HG02571 (cell line): ENCODE data around the gene CRBN.
A peak's percentile ranks its signal among the peaks of the same experiment; 100 is the strongest.

Source experiments
- ATAC-seq: cut with Tn5 transposase; IDR thresholded peaks from one replicate; pipeline ENCODE4 v1.9.1; 2021; ENCODE audit warnings: mild to moderate bottlenecking, moderate library complexity; ENCODE audit not compliant: unreplicated experiment

The CRBN gene

DNA sequence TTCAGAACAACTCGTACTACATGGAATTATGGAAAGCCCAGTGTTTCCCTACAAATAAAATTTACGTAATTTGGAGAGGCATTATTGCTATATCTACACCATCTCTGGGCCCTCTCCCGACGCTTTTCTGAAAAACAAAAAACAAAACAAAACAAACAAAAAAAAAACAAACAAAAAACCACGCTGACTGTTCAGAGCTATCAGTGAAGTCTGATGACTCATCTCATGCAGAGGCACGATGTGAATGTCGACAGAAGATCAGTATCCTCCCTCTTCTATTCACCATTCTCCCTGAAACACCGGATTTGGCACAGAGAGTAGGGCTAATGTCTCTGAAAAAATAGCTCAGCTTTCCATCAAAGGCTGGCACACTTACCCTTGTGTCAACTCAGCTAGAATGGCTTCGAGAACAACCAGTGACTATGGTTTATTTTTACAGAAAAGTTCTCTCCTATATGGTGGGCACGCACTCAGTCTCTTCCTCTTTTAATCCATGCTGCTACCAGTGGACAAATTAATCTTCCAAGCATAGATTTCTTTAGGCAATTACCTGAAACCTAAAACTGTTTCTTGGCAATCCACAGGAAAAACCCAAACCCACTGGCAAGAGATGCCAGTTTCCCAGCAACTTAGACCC lies 1.5 kb downstream of the CRBN start:
- ATAC-seq: no peak

DNA sequence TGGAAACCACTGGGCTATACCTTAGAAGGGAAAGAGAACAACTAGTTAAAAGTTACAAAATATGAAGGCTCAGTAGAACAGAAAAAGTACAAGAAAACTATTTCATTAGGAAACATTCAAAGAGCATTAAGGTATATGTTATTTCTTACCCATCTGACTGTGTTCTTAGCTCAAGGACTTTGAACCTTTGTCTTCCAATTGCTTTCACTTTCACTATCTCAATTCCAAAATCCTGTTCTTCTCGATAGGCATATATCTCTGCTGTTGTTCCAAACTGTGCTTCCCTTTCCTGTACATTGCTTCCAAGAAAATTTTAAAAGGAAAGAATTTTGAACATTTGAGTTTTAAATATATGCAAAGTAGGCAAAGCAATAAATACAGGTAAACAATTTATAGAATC lies 6.9 kb downstream of the CRBN start:
- no peak for ATAC-seq

DNA sequence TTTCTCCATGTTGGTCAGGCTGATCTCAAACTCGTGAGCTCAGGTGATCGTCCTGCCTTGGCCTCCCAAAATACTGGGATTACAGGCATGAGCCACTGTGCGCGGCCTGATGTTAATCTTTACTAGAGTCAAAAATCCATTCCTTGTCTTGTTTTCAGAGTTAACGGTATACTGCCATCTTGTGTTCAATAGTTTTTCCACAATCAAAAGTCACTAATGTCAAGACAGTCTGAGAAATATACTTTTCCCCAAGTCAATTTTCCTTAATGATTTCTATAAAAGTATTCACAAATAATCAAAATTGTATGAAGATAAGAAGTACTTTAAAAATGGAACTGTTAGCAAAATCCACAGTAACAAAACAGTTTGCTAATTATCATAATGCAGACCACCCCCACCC lies 8.5 kb downstream of the CRBN start:
- ATAC-seq: no peak

DNA sequence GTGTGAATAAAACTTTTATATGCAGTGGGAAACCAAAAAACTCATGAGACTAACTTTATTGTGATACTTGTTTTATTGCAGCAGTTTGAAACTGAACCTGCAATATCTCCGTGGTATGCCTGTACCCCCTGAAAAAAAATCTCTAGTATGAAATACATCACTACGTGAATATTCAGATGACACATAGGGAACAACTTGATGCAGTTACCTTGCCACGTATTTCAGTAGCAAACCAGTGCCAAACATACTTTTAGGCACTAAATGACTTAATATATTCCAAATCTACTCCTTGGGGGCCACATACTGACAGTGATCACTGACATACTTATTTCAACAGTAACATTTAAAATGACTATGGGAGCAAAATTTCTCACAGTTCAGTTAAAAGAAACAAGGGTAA lies 13.8 kb downstream of the CRBN start:
- ATAC-seq: no peak

DNA sequence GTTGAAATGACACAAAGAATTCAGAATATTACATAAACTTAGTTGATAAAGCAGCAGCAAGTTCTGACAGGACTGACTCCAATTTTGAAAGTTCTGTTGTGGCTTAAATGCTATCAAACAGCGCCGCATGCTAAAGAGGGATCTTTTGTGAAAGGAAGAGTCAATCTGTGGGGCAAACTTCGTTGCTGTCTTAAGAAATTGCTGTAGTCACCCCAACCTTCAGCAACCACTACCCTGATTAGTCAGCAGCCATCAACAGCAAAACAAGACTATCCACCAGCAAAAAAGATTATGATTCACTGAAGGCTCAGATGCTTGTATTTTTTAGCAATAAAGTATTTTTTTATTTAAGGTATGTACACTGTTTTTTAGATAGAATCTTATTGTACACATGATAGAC lies 14.2 kb downstream of the CRBN start:
- ATAC-seq: no peak

DNA sequence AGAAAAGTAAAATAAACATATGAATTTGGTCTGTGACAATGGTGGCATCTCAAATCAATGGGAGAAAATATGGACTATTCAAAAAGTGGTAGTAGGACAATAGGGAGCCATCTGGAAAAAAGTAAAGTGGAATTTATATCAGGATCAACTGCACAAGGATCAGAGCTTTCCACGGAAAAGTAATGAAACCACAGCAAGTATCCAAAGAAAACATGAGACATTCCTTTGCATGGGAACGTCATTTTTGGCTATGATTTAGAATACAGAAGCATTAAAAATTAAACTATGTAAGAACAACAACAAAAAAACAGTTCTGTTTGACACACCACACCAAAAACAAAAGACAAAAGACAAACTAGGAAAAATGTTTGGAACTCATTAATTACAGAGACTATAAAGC lies 18.7 kb downstream of the CRBN start:
- ATAC-seq: no peak

DNA sequence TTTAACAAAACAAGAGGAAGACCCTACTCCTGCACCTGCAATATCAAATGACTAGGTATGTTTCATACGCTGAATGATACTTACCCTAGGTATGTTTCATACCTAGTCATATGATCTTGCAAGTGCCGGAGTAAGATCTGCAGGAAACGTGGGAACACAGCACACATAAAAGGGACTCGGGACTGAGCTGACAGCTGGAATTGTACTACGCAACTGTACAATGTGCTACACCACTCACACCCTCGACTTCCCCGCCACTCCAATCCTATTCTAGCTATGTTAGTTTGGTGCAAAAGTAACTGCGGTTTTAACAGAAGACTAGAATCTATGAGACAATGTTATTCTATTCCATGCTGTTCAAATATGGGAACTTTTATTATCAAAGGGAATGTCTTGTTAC lies 22.0 kb downstream of the CRBN start:
- no peak for ATAC-seq

DNA sequence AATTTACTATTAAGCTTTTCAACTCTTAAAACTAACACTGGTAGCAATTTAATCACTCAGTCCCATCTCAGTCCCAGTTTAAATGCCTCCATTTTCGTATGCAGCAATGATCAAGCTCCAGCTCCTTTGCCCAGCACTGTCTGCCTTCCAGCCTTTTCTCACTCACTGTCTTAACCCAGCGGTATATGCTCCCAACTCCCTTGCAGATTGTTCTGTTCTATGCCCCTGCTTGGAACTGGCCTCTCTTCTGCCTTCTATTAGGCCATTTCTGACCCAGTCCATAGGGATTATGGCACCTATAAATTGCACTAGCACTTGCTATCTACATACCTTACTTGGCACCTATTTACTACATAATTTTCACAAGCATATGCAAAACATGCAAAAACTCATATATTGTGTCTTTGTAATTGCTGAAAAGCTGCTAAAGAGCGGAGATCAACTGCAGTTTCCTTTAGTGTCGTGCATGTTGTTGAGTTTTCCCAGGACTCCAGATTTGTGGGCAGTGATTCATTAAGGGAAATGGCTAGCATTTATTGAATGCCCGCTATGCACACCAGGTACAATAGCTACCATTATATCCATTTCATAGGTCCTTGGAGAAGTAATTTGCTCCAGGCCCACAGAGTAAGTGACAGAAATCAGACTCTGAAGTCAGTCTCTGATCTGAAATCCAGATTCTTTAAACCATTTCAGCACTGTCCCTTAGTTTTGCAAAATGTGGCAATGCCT lies 24.4 kb downstream of the CRBN start:
- no peak for ATAC-seq

DNA sequence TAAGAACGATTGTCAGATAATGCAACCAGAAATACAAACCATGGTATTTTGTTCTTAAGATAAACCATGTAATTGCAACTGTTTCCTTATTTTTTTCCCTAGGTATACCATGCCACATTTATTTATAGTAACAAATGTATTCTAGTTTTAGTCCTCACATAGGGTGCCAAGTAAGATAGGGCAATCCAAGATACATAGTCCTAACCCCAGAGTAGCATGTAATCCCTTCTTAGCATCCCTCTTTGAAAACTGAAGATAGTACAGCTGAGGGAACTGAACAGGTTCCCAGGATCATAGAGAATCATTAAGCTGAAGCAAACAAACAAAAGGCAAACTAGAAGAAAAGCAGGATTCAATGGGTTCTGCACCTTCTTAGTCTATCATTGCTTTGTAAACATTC lies 28.0 kb downstream of the CRBN start:
- ATAC-seq: no peak

DNA sequence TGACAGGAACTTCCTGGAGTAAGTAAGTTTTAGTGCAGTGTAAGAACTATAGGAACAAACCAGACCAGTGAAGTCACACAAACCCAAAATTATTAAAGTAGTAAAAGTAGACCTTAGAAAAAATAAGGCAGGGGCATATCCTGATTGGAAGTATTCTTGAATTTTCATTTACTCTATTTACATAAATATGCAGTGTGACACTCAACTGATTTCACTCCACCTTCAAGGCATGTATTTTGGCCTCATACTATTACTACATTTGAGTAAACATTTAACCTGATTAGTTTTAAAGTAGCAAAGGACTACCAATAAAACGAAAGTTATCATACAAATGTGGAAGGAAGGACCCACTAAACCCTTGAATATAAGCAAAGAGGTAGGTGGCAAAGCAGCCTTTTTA lies 29.9 kb downstream of the CRBN start:
- no peak for ATAC-seq

DNA sequence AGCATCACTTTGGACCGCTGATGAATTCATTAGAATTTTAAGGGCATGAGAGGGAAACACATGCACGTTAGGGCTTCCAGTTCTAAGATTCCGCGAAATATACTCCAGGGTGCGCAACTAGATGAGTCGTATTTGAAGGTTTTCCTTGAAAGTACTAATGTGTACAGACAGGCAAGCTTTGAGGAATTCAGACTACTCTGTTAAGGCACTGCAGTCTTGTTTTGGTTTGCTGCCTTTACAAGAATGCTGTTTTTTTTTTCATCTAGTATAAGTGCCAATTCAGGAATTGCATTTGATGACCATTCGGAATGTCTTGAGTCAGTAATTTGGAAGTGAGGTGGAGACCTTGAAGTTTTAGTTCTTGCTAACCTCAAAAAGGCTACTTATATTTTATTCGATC lies 33.7 kb downstream of the CRBN start:
- no peak for ATAC-seq

DNA sequence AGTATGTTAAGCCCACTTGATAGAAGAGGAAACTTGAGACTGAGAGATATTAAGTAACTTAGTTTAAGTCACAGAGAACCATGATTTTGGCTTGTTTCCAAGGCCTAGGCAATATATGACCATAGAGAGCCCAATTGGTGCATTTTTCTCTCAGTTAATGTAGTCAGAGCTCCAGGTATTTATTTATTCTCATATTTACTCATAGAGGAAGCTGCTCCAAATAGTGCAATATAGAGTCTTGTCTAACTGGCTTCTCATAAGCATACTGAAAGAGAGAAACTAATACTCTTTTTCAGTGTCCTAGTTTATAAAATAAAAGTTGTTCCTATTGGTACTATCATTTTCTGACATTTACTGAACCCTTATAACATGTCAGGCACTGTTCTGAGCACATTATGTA lies 37.6 kb downstream of the CRBN start:
- ATAC-seq: no peak

DNA sequence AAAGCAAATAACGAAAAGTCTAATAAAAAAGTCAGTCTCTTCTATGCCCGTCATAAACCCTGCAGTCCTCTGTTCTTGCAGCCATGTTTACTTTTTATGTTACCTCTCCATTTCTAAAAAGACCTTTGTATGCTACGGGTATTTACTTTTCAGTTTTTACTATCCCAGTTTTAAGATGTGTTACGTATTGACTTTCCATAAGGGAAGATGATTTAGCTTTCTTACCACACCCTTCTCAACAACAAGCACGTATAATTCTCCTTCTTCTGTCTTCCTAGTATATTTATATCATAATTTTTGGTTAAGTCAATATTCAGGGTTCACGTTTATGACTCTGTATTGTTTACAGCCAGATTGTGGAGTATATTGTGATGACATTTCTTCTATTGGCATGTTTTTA lies 42.0 kb downstream of the CRBN start:
- ATAC-seq: no peak

DNA sequence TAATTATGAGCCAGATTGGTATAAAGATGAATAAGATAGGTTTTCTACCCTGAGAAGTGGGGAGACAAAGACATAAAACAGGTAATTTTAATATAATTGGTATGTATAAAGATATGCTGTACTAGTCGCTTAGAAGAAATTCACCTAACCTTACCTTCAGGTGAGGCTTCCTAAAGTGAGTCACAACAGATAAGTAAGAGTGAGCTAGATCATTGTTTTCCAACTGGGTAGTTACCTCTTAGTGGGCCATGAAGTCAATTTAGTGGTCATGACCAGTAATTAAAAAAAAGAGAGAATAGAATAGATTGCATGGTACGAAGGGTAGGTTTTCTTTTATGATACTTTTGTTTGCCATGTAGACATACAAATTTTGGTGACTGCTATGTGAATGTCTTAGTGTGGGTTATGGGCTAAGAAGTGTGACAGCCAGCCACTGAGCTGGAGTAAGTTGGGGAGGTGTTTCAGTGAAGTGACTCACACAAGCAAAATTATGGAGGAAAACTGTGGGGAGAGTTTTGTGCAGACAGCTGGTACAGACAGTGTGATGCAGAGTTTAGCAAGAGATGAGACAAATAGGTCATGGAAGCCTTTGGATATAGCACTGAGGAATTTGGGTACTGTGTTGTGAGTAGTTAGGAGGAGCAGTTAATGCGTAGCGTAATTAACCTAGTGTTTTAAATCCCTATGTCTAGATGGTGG lies 44.6 kb downstream of the CRBN start:
- no peak for ATAC-seq

DNA sequence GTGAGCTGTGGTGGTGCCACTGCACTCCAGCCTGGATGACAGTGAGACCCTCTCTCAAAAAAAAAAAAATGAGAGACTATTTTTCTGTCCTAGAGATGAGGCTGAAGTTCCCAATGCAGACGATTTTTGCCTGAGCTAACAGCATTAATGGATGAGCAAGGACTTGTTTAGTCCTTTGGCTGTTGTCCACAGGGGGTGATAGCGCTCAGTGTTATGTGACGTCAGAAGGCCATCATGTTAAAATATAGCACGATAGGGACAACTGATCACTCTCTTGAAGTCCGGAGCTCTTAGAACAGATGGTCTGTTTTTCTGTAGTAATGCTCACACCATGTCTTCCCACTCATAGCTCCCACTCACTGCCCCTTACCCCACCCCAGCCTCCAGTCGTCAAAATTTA lies 46.0 kb downstream of the CRBN start:
- no peak for ATAC-seq

DNA sequence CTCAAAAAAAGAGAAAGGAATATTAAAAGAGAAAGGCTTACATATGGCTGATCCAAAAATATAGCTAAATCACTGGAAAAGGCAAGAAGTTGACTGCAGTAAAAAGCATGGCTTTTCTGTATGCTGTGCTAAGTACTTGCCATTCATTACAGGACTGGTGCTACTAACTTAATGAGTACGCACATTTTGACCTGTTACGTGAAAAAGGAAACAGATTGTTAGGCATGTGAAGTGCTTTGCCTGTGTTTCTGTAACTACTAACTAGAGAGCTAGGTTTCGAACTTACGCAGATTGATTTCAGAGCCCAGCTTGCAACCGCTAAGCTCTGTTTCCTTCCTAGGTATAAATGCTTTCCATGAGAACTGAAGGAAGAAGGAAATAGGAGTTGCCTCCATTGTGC lies 49.9 kb downstream of the CRBN start:
- ATAC-seq: no peak

DNA sequence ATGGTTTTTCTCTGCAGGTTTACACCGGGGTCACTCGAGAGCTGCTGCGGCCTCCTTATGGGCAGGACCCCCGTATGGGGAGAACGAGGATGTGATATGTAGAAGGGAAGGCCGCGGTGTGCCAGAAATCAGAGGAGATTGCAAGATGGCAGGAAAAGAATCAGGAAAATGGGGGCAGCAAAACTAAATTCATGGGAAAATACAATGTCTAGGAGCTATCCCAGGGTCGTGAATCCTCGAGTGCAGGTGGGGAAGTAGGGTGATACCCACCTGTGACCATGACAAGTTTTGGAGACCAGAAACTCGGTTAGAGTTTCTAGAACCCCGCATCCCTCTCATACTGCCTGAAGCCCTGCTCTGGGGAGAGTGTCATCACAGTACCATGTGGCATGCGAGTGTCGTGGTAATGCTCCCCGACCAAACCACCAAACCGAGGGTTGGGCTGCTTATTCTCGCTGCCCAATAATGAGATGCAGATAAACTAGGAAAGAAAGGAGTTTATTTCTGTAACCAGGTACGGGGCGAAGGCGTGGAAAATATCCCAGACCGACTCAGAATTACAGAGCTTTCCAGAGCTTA lies 52.0 kb downstream of the CRBN start:
- ATAC-seq: peak; percentile 28

DNA sequence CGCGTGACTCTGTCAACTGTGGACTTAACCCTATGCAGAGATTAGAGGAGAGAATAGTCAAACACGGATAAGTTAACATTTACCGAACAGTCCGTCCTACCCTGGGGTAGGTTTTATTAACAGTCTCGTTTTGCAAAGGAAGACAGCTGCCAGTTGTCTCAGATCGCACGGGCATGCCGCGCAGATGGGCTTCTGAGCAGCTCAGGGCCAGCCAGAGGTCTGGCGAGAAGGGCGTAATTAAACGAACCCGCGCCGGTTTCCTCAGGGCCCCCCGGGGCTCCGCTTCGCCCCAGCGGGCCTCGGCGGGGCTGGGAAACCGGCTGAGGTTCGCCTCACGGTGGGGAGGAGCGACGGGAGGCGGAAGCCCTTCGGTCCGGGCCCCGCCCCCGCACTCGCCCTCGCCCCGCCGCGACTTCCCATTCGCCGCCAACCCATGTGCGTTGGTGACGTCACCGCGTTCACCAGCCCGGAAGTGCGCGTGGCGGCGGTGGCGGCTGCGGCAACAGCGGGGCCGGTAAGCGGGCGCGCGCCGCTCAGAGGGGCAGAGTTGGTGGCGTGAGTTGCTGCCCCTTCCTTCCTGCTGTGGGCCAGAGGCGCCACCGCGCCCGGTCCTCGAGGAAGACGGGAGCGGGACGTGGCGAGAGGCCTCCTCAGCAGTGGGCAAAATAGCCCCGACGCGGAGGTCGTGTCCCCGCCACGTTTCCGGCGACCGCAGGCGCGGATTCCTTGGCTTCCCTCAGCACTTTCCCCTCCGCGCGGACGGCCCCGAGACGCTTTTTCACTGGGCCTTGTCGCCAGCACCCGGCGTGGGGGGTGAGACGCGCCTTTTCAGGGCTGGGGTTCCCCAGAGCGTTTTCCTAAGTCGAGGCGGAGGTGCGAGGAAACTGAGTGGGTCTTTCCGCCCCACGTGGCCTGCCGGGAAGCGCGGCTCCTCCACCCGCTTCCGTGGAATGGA lies 52.7 kb downstream of the CRBN start, which contains the start of gene TRNT1:
TSS of gene TRNT1 (plus strand) at position 464 of the 955 bp plus-strand sequence. CDS start 2,101 bp downstream, outside the sequence.
- peak; percentile 91 for ATAC-seq

DNA sequence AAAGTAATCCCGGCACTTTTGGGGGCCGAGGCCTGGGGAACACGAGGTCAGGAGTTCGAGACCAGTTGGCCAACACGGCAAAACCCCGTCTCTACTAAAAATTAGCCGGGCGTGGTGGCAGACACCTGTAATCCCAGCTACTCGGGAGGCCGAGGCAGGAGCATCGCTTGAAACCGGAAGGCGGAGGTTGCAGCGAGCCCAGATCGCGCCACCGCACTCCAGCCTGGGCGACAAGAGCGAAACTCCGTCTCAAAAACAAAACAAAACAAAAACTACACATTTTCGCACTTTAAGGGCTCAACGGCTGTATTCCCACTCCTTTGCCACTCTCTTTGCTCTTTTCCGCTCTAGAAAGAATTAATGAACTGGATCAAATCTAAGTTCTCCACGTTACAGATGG lies 53.5 kb downstream of the CRBN start:
- no peak for ATAC-seq

DNA sequence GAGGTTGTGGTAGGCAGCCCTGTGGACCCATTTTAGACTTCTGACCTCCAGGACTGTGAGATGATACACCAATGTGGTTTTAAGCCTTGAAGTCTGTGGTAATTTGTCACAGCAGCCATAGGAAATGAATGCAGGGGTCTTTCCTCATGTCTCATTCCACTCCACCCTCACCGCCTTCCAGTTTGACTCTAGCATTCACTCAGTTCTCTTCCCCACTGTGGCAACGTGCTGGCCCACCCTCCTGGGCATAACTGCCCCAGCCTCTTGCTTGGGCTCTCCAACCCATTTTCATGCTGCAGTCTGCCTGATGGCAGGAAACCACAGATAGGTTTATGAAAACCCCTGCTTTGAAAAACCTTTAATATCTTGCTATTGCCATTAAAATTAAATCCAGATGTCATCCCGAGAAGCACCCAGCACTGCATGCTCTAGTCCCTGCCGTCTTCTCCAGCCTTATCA lies 60.1 kb downstream of the CRBN start:
- no peak for ATAC-seq

DNA sequence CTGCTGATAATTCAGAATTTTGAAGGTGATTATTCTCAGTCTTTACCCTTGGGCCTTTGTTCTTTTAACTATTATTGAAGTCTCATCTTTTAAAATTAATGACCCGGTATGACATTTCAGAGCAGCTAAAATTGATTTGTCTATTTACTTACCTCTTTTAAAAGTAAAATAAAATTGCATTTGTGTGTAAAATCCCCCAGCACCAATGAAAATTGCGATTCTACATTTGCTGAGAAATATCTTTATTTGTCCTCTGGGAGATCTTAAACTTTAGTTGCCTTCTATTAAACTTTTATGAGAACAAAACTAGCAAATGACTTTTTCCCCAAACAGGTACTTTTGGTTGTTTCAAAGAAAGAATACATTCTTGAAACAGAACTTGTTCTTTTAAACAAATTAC lies 61.8 kb downstream of the CRBN start:
- ATAC-seq: no peak
